GM19193 (cell line): ENCODE results near the gene MAGI1.

Source experiments
- POLR2A ChIP-seq: IDR thresholded peaks from 4 replicates; pipeline ENCODE4 v1.6.1; 2011; ENCODE audit not compliant: insufficient read depth, insufficient read length; ENCODE audit errors: extremely low read depth

MAGI1 gene

DNA sequence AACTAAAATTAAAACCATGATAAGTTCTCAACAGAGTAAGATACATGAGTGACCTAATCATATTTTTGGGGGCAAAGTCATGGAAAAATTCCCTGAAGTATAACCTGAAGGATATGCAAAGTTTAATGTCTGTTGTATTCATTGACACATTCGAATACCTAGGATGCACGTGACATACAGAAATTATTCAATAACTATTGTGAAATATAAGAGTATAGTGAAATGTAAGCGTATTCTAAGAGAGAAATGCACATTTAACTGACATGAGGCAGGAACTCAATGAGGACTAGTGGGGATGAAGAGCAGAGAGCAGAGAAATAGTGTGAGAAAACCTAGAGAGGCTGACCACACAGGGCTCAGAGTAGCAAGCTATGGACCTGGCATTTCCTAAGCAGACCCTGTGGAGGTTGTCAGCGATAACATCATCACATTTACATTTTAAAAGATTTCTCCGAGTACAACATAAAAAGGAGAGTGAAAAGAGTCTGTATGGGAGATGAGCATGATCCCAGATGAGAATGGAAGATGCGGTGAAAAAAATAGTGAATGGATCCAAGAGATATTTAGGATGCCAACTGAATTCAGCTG lies 588.8 kb downstream of the MAGI1 start:
- TF ChIP-seq POLR2A, result no peak

DNA sequence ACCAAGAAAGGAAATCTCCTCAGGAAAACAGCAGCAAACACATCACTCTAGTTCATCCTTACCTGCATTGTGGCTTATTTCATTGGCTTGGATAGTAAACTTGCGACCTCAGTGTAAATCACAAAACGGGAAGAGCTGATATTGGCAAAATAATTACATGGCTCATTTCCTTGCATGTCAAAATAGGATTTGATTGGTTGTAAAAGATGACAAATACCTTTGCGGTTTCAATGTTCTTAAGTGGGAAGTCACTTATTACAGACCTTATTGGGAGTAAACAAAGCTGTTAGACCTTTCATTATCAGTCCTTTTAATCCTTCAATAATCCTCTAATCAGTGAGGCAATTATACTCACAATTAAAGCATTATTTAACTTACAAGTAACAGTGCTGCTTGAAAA lies 590.6 kb downstream of the MAGI1 start:
- TF ChIP-seq POLR2A, result no peak

DNA sequence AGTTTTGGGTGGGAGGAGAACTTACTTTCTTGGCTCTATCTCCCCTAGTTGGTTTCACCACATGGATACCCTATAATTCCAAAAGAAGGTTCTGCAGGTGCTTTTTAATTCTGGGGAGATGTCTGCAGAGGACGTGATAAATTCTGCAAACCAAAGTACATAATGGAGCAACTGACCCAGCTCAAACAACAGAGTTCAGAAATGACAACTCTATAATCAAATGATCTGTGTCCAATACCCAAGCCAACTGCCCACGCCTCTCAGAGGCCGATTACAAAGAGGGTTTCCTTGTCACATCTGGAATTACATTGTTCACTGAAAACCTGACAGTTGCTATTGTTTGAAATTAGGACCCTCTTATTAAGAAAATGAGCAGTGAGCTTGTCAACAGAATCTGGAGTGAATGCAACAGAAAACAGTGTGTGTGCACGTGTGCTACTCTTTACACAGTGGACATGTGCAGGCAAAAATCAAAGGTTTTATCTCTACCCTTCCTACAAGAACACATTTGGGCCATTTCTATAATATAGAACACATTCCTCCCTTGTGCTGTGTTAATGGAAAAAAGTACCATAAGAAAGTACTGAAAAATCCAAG lies 593.0 kb downstream of the MAGI1 start:
- no peak for TF ChIP-seq POLR2A

DNA sequence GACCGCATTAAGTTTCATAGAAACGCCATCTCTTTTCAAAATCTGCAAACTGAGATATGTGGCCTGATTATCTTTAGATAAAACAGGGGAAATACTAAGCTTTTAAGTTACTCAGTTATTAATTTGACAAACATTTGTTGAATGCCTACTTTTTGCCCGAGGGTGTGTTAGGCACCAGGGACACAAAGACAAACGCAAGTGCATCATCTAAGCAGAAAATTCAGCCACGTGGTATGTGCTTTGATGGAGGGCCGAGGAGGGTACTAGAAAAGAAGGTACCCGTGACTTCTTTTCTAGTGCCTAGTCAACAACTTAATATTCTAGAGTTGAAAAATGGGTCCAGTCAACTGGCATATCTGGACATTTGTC lies 594.3 kb downstream of the MAGI1 start:
- no peak for TF ChIP-seq POLR2A

DNA sequence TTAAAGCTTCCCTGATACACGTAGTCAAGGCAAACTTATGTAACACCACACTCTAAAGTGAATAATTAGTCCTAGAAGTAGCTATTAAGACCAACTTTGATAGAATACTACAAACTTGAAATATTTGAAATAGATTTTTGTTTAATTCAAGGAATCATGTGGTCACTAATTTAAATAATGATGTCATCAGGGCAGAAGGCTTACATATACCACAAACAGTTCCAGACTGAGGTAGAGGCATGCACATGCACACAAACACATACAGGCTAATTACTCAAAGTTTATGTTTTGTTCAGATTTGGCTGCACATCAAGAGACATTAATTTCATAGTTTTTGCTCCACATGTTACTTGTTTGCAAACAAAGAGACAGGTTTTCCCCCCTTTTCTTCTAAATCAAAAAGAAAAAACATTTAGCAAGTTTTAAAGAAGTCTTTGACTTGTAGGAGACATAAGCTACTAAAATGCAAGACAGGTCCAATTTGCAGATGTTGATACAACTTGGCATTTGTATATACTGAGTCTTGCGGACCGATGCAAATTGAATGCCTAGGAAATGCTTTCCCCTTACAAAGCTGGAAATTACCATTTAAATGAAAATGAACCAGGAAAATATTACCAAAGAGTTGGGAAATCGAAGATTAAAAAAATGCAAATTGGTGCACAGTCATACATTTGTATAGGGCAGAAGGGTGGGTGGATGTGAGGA lies 594.8 kb downstream of the MAGI1 start:
- no peak for TF ChIP-seq POLR2A

DNA sequence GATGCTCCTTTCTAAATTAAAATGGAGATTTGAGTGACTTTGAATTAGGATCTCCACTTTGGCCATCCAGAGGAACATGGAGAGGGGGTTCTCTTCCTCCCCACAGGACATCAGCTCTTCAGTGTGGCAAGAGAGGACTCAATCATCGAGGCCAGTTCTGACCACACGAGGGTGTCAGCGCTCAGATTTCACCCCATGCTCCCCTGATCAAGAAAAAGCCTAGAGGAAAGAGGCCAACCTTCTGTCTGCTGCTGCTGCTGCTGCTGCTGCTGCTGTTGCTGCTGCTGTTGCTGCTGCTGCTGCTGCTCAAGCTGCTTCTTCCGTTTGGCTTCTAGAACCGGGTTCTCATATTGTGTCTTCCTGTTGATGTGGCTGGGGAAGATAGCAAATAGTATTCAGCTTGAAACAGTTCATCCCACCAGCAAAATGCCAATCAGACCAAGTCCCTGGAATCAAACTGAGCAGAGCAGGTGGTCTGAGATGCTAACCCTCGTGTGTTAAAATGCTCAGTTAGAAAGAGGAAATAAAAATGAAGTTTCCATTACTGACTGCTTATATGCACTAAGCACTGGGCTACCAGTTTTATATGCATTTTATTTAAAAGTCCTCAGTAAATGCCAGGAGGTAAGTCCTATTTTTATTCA lies 599.0 kb downstream of the MAGI1 start:
- TF ChIP-seq POLR2A, result no peak

DNA sequence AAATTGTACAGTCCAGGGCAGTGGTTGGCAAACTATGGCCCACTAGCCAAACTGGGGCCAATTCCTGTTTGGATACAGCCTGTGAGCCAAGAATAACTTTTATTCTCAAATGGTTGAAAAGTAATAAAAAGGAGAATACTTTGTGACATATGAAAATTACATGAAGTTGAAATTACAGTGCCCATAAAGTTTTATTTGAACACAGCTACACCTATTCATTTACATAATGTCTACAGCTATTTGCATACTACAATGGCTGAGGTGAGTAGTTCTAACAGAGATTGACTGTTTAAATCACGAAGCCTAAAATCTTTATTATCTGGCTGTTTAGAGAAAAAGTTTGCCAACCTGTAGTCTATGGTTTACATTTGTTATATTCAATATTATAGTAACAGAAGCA lies 600.1 kb downstream of the MAGI1 start:
- TF ChIP-seq POLR2A, result no peak

DNA sequence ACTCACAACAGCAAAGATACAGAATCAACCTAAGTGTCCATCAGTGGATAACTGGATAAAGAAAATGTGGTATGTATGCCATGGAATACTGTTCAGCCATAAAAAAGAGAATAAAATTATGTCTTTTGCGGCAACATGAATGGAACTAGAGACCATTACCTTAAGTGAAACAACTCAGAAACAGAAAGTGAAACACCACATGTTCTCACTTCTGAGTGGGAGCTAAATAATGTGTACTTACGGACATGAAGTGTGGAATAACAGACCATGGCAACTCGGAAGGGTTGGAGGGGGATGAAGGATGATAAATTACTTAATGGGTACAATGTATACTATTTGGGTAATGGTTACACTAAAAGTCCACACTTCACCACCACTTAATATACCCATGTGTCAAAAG lies 600.6 kb downstream of the MAGI1 start:
- no peak for TF ChIP-seq POLR2A

DNA sequence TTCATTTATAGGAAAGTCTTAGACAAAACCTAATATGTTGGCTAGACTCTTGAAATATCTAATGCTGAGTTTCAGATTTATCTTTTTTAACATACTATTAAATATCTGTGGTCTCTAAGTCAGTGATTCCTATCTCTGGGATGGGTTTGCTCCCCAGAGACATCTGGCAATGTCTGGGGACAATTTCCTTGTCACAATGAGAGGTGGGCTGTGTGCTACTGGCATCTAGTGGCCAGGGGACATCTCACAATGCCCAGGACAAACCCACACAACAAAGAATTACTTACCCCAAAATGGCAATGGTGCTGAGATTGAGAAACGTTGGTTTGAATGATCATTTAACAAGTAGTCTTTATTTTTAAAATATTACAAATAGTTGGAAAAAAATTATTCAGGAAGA lies 602.1 kb downstream of the MAGI1 start:
- TF ChIP-seq POLR2A, result no peak

DNA sequence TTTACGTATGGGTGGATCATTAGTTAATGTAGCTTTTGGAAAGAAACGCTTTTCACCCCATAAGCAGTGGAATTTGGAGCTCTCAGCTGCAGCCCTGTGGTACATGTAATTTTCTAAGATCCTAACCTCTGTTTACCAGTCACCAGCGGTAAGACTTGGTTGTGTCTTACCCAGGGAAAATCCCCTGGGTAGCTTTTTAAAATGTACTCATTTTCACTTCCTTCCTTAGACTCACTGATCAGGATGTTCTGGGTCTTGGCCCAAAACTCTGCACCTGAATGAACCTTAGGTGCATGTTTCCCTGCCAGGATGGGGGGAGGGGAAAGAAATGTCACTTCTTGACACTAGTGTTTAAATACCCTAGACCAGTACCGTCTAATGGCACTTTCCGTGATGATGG lies 605.2 kb downstream of the MAGI1 start:
- TF ChIP-seq POLR2A, result no peak

DNA sequence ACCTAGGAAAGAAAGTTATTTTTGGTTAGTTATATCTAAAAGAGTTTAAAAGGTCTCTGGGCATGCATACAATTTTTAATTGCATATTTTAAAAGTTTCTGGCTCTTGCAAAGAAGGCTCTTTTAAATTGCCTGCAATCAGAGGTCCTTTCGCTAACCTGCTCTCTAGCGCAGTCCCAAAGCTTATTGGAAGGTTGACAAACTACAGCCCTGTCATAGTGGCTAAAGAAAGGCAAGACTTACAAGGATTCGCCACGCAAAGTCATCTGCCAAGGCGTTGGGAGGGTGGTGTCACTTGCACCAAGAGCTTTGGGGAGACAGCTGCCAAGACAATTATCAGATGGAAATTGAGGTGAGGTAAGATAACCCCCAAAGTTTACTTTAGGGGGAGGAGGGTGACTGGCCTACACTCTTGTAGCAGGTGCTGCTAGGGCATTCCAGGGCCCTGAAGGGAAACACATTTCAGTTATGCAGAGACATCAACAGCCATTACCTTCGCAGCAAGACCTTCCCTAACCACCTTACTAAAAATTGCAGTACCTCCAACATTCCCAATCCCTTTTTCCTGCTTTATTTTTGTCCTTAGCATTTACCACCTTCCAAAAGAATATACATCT lies 606.2 kb downstream of the MAGI1 start:
- no peak for TF ChIP-seq POLR2A

DNA sequence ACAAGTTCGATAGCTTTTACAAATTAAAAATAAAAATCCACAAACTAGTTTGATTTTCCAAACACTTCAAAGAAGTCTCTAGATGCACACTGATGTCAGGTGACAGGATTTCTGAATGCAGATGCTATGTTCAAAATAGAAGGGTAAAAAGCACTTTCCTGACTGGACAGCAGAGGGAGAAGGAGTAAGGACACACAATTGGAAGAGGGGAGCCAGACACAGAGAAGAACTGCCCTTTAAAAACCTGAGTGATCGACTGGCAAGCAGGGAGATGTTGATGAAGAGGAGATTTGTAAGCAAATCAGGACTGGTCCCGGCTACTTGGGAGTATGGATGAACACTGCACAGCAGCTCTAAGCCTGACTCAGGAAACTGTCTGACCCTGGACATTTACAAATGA lies 612.8 kb downstream of the MAGI1 start:
- no peak for TF ChIP-seq POLR2A

DNA sequence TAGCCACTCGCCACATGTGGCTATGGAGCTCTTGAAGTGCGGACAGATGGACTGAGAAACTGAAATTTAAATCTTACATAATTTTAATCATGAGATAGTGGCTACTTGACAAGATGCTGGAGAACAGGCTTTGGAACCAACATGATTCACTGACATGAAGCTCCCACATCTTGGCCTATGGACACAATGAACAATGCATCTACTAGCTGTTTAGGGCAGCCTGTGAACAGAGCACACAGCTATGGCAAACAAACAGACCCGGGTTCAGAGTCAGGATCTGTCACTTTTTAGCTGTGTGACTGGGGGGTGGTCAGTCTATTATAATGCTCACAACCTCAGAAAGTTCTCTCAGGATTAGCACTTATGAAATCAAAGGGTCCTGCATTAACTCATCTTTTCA lies 616.6 kb downstream of the MAGI1 start:
- no peak for TF ChIP-seq POLR2A

DNA sequence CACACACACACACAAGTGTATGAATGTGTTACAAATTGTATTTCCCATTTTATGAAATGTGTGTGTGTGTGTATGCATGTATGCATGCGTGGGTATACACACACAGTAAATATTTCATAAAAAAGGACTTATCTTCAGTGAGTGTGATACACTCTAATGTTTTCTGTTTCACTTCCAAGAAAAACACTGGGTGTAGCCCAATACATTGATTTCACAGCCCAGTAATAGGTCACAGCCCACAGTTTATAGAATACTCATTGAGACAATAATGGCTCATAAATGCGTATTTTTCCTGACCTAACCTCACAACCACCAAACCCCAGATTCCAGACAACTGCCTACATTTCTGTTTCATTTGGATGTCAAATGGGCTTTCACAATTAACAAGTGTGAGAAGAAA lies 619.5 kb downstream of the MAGI1 start:
- no peak for TF ChIP-seq POLR2A

DNA sequence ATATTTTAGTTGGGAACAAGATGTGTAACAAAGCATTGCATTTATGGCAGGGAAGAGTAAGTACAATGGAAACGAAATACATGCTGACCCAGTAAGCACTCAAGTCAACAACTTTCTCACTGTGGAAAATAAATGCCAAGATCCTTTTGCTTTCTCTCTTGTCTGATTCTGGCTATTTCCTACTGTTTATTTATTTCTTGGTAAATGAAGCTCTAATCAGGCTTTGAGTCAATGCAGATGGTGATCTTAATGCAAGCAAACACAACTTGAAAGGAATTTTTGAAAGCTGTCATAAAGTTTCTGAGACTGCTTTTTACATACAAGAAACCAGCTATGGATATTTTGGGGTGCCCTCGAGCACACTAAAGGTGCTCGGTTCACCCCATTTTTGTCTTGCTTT lies 624.8 kb downstream of the MAGI1 start:
- no peak for TF ChIP-seq POLR2A
